Chondrocyte (in vitro differentiated cells): ENCODE data around the gene MYH13. TPM values are rescaled to one million over a fixed set of nuclear protein-coding genes. Genes with fewer than 3 reads are reported as not detected.

Source experiments
- DNase-seq: peaks from one replicate; pipeline ENCODE4 v3.0.0; 2021; ENCODE audit warnings: mixed read lengths, low spot score
- H3K27ac Mint-ChIP-seq: one replicate; pipeline ENCODE4 v1.8.0; 2021; ENCODE audit warnings: mild to moderate bottlenecking, moderate library complexity, mixed read lengths; ENCODE audit not compliant: unreplicated experiment
- H3K27me3 Mint-ChIP-seq: 2 replicates; pipeline ENCODE4 v1.8.0; 2021; ENCODE audit warnings: low read depth, mixed read lengths
- H3K36me3 Mint-ChIP-seq: 2 replicates; pipeline ENCODE4 v1.8.0; 2021; ENCODE audit warnings: low read depth, mixed read lengths
- H3K4me1 Mint-ChIP-seq: 2 replicates; pipeline ENCODE4 v1.8.0; 2021; ENCODE audit warnings: low read depth, mild to moderate bottlenecking, mixed read lengths
- H3K4me3 Mint-ChIP-seq: one replicate; pipeline ENCODE4 v1.8.0; 2021; ENCODE audit warnings: mild to moderate bottlenecking, moderate library complexity, mixed read lengths; ENCODE audit not compliant: unreplicated experiment
- H3K9me3 Mint-ChIP-seq: 2 replicates; pipeline ENCODE4 v1.8.0; 2021; ENCODE audit warnings: low read depth, mixed read lengths
- total RNA-seq: library from RNA; stranded (reverse); gene quantifications from 3 replicates; pipeline ENCODE4 v1.2.1, GENCODE V29; 2021
- TF ChIP-seq, protein P1 (sequence below): fragments of 200-600 bp; sonication (generic); IDR thresholded peaks from 2 replicates; pipeline ENCODE4 v1.5.0; 2021; ENCODE audit warnings: antibody characterized with exemption, mild to moderate bottlenecking, moderate library complexity

The MYH13 gene
- total RNA-seq, 1 donor from 2014 or later, result not detected

DNA sequence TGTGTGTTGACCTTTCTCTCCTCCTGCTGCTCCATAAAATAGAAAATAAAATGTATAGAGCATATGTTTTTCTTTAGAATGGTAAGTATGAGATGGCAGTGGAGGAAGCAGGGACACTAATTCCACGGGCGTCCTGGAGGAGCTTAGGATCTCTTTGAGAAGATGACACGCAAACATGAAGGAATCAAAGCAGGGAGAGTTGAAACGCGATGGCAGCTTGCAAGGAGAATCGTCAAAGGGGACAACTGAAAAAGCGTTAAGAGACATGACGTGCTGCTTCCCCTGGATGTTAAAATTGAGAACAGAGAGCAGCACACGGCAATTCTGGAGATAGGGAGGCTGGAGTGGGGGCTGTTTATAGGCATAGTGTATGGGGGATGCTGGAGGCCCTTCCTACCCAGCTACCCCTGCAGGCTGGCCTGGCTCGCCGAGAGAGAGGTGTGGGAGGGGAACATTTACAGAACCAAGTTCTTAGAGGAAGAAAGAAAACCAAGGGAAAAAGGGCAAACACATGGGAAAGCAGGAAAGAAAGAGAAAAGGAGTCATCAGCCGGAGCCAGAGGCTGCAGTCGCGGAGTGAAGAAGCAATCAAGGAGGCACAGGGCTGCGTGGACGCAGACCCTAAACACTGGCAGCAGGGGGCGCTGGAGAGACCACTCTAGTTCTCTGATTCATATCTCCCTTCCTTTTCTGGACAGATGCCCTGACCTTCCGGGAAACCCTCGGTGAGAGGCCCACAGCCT is 55.8 kb downstream of the MYH13 start:
- Mint-ChIP-seq H3K4me3 (no peak overlapping the region), H3K9me3 (no peaks in the 10 kb centered on the region), H3K4me1 (no peaks in the 10 kb centered on the region), H3K36me3 (no peaks in the 10 kb centered on the region), H3K27ac (no peak overlapping the region), H3K27me3 (peaks cover 21% of the 10 kb centered on the region)
- TF ChIP-seq, protein P1, sequence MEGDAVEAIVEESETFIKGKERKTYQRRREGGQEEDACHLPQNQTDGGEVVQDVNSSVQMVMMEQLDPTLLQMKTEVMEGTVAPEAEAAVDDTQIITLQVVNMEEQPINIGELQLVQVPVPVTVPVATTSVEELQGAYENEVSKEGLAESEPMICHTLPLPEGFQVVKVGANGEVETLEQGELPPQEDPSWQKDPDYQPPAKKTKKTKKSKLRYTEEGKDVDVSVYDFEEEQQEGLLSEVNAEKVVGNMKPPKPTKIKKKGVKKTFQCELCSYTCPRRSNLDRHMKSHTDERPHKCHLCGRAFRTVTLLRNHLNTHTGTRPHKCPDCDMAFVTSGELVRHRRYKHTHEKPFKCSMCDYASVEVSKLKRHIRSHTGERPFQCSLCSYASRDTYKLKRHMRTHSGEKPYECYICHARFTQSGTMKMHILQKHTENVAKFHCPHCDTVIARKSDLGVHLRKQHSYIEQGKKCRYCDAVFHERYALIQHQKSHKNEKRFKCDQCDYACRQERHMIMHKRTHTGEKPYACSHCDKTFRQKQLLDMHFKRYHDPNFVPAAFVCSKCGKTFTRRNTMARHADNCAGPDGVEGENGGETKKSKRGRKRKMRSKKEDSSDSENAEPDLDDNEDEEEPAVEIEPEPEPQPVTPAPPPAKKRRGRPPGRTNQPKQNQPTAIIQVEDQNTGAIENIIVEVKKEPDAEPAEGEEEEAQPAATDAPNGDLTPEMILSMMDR, result peak; percentile 73
- DNase-seq, result no peak

DNA sequence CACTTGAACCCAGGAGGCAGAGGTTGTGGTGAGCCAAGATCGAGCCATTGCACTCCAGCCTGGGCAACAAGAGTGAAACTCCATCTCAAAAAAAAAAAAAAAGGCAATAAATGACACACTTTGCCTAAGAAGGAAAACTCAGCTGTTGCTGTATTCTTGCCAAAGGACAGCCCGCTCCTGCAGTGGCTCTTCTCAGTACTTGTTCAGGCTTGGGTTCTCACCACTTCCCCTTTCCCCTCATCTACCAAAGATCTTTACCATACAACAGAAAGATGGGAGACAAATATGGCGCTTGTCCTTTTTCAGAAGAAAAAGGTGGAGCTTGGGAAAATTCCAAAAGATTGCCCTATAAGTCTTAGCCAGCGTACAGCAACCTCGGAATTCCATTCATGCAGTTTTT is 58.5 kb downstream of the MYH13 start:
- Mint-ChIP-seq H3K27me3 (peaks cover 14% of the 10 kb centered on the region), H3K9me3 (no peaks in the 10 kb centered on the region), H3K4me3 (no peak overlapping the region), H3K36me3 (no peaks in the 10 kb centered on the region), H3K27ac (no peak overlapping the region), H3K4me1 (no peaks in the 10 kb centered on the region)
- TF ChIP-seq, protein P1, result no peak
- DNase-seq, result no peak

DNA sequence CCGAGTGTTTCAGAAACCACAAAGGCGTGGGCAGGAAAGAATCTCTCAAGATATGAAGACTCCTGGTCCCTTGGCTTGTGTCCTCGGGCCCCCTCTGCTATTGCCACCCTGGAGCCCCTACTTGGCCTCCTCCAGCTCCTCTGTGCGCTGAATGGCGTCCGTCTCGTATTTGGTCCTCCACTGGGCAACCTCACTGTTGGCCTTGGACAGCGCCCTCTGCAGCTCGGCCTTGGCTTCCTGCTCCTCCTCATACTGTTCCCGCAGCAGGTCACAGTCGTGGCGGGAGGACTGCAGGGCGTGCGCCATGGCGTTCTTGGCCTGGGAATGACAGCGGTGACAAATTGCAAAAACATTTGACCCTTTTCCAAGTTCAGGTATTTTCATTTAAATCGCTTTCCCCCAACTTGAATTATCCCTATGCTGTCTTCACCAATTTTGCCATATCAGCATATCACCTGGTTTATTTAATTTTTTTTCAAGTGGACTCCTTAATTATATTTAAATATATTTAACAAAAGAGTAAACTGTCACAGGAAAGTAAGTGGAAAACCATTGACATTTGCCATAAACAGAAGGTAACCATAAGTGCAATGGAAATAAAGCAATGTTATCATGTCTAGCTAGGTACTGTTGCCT is 59.7 kb downstream of the MYH13 start:
- Mint-ChIP-seq H3K36me3 (no peaks in the 10 kb centered on the region), H3K27me3 (peaks cover 10% of the 10 kb centered on the region), H3K4me1 (no peaks in the 10 kb centered on the region), H3K4me3 (no peak overlapping the region), H3K9me3 (no peaks in the 10 kb centered on the region), H3K27ac (no peak overlapping the region)
- DNase-seq, result no peak
- TF ChIP-seq, protein P1, result no peak

DNA sequence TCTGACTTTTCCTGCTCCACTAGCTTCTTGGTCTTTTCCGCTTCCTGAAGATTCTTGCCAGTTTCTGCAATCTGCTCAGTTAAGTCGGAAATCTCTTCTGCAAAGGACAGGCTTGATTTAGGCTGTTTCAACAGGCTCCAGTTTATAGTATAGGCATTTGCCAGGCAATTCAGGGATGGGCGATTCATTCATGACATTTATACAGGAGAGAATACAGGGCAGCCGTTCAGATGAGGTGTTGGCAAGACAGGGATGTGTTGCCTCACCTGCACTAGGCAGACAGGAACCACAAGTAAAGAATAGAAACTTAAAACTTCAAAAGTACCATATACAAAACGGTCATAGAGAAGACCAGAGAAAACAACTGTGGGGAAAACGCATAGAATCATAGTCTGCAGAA is 61.7 kb downstream of the MYH13 start:
- Mint-ChIP-seq H3K4me1 (no peaks in the 10 kb centered on the region), H3K27ac (no peak overlapping the region), H3K36me3 (no peaks in the 10 kb centered on the region)

More for the DNA sequence above, 61.7 kb downstream of the MYH13 start:
- no peak for DNase-seq
- Mint-ChIP-seq H3K4me3 (no peak overlapping the region), H3K27me3 (peaks cover 14% of the 10 kb centered on the region), H3K9me3 (no peaks in the 10 kb centered on the region)
- TF ChIP-seq, protein P1, result no peak
